Measurements from ENCODE around the gene PRDX1. TPM values are rescaled to one million over a fixed set of nuclear protein-coding genes. Genes with fewer than 3 reads are reported as not detected.

PRDX1 gene
- polyA plus RNA-seq, 2 of the 4 experiments (the other 2 are of a cell fraction), result 2,391 to 2,709 TPM

DNA sequence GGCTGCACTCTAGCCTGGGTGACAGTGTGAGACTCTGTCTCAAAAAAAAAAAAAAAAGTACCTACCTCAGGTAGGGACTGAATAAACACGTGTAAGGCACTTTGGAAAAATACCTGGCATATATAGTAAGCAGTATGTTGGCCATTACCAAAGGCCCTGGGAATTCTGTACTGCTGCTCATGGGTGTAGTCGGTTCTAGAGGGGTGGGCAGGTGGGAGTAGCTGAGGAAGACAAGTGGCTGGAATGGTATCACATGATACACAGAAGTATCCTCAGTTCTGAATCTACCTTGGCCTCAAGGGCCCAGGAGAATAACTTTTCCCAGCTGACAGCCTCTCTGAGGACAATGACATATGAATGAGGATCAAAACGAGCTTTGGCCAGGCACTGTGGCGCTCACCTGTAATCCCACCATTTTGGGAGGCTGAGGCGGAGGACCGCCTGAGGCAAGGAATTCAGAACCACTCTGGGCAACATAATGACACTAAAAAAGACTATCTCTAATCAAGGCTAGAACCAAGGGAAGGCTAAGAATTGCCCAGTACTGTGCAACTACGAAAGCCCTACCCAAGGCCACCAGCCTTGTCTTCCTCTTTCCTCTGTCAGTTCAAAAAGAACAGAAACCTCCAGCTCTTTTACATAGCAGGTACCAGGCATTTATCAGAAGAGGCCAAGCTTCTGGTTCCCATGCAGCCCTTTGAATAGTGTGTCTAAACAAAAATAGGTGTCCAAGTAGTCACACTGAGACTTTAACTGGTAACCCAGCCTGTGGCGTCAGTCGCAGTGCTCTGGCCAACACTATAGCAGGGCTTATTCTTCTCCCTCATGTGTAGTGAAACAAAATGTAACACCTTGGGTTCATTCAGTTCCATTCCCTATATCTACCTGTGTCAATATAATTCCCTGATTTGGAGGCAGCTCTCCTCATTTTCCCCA lies 11.4 kb downstream of the PRDX1 start:
- 88% methylated on average over 9 of the region's 9 CpGs for WGBS (ENCODE audit: missing lambda C conversion rate)
- no peak overlapping the region for H3K4me3 ChIP-seq
- DNase-seq (ENCODE audit: low read depth in 1 of 2, low spot score in 1 of 2) (no peak), FAIRE-seq (no peak), ATAC-seq (no peak)
- H3K4me2 ChIP-seq, result no peak overlapping the region
- TF ChIP-seq, protein P1, sequence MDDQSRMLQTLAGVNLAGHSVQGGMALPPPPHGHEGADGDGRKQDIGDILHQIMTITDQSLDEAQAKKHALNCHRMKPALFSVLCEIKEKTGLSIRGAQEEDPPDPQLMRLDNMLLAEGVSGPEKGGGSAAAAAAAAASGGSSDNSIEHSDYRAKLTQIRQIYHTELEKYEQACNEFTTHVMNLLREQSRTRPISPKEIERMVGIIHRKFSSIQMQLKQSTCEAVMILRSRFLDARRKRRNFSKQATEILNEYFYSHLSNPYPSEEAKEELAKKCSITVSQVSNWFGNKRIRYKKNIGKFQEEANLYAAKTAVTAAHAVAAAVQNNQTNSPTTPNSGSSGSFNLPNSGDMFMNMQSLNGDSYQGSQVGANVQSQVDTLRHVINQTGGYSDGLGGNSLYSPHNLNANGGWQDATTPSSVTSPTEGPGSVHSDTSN (IDR thresholded peaks at IDR 0.05), result no peak
- TF ChIP-seq ZFP36 (IDR thresholded peaks at IDR 0.05; ENCODE audit: borderline replicate concordance, partially characterized antibody) (no peak), NFE2L2 (conservative IDR thresholded peaks at IDR 0.05; ENCODE audit: low read length) (no peak), EHMT2 (IDR thresholded peaks at IDR 0.05; ENCODE audit: low read depth) (no peak), KDM1A (IDR thresholded peaks at IDR 0.05; ENCODE audit: low read depth) (no peak), HOXB13 (CRISPR knock-in tag; IDR thresholded peaks at IDR 0.05; ENCODE audit: low read depth) (no peak), RCOR1 (IDR thresholded peaks at IDR 0.05; ENCODE audit: low read depth, low read length) (no peak), RARB (CRISPR knock-in tag; IDR thresholded peaks at IDR 0.05) (no peak), CHD2 (IDR thresholded peaks at IDR 0.05; ENCODE audit: low read length, partially characterized antibody) (no peak)
- TF ChIP-seq, protein P2, sequence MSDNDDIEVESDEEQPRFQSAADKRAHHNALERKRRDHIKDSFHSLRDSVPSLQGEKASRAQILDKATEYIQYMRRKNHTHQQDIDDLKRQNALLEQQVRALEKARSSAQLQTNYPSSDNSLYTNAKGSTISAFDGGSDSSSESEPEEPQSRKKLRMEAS (IDR thresholded peaks at IDR 0.05), result no peak
- H3K9me3 ChIP-seq, result no peaks in the 10 kb centered on the region
- ChIA-PET POLR2A (interaction anchor here (0.7 to 3.6 kb wide), 2 partner anchors 9 to 11 kb away, joined by 3 to 29 read pairs; partner anchors contain the start of gene PRDX1), CTCF (interaction anchor here (0.6 to 7.1 kb wide), 3 partner anchors 38 to 500 kb away, joined by 3 to 88 read pairs (median 3); no protein-coding TSS in a partner anchor)
- no peak overlapping the region for H3K27ac ChIP-seq
- peaks cover 41% of the 10 kb centered on the region for H3K4me1 ChIP-seq

DNA sequence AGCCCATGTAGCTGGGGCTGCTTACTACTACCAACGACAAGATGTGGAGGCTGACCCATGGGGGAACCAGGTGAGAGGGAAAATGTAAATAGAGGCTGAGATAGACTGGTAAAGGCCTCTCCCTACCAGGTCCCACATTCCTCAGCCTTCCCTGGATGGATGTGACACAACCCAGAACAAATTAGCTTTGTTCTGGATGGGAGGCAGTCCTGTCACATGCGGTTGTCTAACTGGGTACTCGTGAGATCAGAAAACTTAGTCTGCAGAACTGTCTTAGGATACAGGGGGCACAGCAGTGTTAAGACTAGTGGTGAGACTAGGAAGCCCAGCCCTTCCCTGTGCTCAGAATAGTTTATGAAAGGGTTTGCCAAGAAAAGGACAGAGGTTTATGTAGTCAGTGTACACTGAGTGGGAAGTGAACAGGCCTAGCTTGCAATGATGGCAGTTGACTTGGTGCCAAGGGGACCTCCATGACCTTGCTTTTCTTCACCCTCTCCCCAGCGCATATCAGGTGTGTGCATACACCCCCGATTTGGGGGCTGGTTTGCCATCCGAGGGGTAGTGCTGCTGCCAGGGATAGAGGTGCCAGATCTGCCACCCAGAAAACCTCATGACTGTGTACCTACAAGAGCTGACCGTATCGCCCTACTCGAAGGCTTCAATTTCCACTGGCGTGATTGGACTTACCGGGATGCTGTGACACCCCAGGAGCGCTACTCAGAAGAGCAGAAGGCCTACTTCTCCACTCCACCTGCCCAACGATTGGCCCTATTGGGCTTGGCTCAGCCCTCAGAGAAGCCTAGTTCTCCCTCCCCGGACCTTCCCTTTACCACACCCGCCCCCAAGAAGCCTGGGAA lies 13.2 kb downstream of the PRDX1 start:
- no peaks in the 10 kb centered on the region for H3K9me3 ChIP-seq
- H3K4me3 ChIP-seq, result no peak overlapping the region
- DNase-seq (ENCODE audit: low read depth in 1 of 2, low spot score in 1 of 2), result peak in 1 of 2 experiments; percentile 62
- WGBS (ENCODE audit: missing lambda C conversion rate), result 56% methylated on average over 14 of the region's 15 CpGs
- POLR2A ChIA-PET, result interaction anchor here (0.5 to 1.7 kb wide), 3 partner anchors 8 to 342 kb away, joined by 3 to 7 read pairs (median 7); partner anchors contain the start of genes CCDC163, MMACHC and PRDX1
- peak overlapping the region in 1 of 2 experiments; percentile 18; a peak in 1 of 6 replicates for H3K27ac ChIP-seq
- peak; percentile 60 to 65 for ATAC-seq
- peaks cover 23% of the 10 kb centered on the region for H3K4me1 ChIP-seq
- no peak for FAIRE-seq
- no peak for TF ChIP-seq HOXB5 (CRISPR knock-in tag; IDR thresholded peaks at IDR 0.05)
- TF ChIP-seq ZFP36 (IDR thresholded peaks at IDR 0.05; ENCODE audit: borderline replicate concordance, partially characterized antibody), result no peak
- TF ChIP-seq GATA3 (IDR thresholded peaks at IDR 0.05; ENCODE audit: borderline replicate concordance), result no peak
- TF ChIP-seq, protein P3, sequence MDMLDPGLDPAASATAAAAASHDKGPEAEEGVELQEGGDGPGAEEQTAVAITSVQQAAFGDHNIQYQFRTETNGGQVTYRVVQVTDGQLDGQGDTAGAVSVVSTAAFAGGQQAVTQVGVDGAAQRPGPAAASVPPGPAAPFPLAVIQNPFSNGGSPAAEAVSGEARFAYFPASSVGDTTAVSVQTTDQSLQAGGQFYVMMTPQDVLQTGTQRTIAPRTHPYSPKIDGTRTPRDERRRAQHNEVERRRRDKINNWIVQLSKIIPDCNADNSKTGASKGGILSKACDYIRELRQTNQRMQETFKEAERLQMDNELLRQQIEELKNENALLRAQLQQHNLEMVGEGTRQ (IDR thresholded peaks at IDR 0.05), result no peak
- no peak for TF ChIP-seq EP300 (IDR thresholded peaks at IDR 0.05)
- TF ChIP-seq POLR2AphosphoS2 (conservative IDR thresholded peaks at IDR 0.05; ENCODE audit: low read length), result peak; percentile 95
- TF ChIP-seq CBX2 (IDR thresholded peaks at IDR 0.05; ENCODE audit: borderline replicate concordance, low read depth), result no peak
- no peak for TF ChIP-seq RARB (CRISPR knock-in tag; IDR thresholded peaks at IDR 0.05)
- TF ChIP-seq, protein P4, sequence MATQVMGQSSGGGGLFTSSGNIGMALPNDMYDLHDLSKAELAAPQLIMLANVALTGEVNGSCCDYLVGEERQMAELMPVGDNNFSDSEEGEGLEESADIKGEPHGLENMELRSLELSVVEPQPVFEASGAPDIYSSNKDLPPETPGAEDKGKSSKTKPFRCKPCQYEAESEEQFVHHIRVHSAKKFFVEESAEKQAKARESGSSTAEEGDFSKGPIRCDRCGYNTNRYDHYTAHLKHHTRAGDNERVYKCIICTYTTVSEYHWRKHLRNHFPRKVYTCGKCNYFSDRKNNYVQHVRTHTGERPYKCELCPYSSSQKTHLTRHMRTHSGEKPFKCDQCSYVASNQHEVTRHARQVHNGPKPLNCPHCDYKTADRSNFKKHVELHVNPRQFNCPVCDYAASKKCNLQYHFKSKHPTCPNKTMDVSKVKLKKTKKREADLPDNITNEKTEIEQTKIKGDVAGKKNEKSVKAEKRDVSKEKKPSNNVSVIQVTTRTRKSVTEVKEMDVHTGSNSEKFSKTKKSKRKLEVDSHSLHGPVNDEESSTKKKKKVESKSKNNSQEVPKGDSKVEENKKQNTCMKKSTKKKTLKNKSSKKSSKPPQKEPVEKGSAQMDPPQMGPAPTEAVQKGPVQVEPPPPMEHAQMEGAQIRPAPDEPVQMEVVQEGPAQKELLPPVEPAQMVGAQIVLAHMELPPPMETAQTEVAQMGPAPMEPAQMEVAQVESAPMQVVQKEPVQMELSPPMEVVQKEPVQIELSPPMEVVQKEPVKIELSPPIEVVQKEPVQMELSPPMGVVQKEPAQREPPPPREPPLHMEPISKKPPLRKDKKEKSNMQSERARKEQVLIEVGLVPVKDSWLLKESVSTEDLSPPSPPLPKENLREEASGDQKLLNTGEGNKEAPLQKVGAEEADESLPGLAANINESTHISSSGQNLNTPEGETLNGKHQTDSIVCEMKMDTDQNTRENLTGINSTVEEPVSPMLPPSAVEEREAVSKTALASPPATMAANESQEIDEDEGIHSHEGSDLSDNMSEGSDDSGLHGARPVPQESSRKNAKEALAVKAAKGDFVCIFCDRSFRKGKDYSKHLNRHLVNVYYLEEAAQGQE (IDR thresholded peaks at IDR 0.05), result 0 out of 2 replicates have a peak, but pooled peaks have one; percentile 21
- TF ChIP-seq HOXA7 (CRISPR knock-in tag; IDR thresholded peaks at IDR 0.05), result peak; percentile 31
- no peak for TF ChIP-seq FOSL2 (IDR thresholded peaks at IDR 0.05)
- TF ChIP-seq FOSL2 (CRISPR knock-in tag; IDR thresholded peaks at IDR 0.05), result 0 out of 2 replicates have a peak, but pooled peaks have one; percentile 4
- no peak for TF ChIP-seq SMC3 (IDR thresholded peaks at IDR 0.05)
- TF ChIP-seq JUN (IDR thresholded peaks at IDR 0.05), result peak in 1 of 2 experiments; percentile 18; a peak in 2 of 5 replicates
- no peak for TF ChIP-seq FOXS1 (CRISPR knock-in tag; IDR thresholded peaks at IDR 0.05)
- TF ChIP-seq TP53 (CRISPR knock-in tag; IDR thresholded peaks at IDR 0.05), result no peak; the same call in 1 of the 2 replicates
- CTCF ChIA-PET, result interaction anchor here (1.0 to 7.1 kb wide), 5 partner anchors 8 to 84 kb away, joined by 3 to 88 read pairs (median 9); no protein-coding TSS in a partner anchor
- no peak overlapping the region for H3K4me2 ChIP-seq

Measured in A549 (cell line).